Pancreas (tissue), 10 donors: Measurements from ENCODE around the gene ASIC2. TPM values are rescaled to one million over a fixed set of nuclear protein-coding genes. Genes with fewer than 3 reads are reported as not detected.

Experiments used
- ATAC-seq, 4 donors: fragments of 200-7000 bp; cut with Tn5 transposase; one replicate each; pipeline versions ENCODE4 v1.8.0 to v1.9.1; 2020; ENCODE audit warnings: mild to moderate bottlenecking in 4 of 4, moderate library complexity in 4 of 4
- DNase-seq, 6 donors: peaks; one replicate each; pipeline ENCODE4 v3.0.0-alpha.2; 2020
- FAIRE-seq: peaks from 2 replicates; lab custom pipeline; 2012; peaks lifted over from hg19 to GRCh38; lab: Jason Lieb, UNC
- H3K27ac ChIP-seq, 4 donors: fragments of 200-600 bp; sonication (generic); 1 replicate in 3 of 4; 2 replicates in 1 of 4; pipeline versions ENCODE4 v1.5.0 to v1.8.0; 2020
- H3K27me3 ChIP-seq, 4 donors: fragments of 200-600 bp; one replicate each; pipeline ENCODE4 v1.8.0; 2021
- H3K36me3 ChIP-seq, 3 donors: fragments of 200-600 bp; sonication (generic) in 1 of 3; one replicate each; pipeline versions ENCODE4 v1.5.0 to v1.8.0; 2020 to 2021
- H3K4me1 ChIP-seq, 3 donors: fragments of 200-600 bp; one replicate each; pipeline ENCODE4 v1.8.0; 2021
- H3K4me3 ChIP-seq, 4 donors: fragments of 200-600 bp; sonication (generic) in 2 of 4; one replicate each; pipeline versions ENCODE4 v1.5.0 to v1.8.0; 2020 to 2021
- H3K9me3 ChIP-seq, 4 donors: fragments of 200-600 bp; one replicate each; pipeline ENCODE4 v1.8.0; 2021
- CTCF ChIP-seq, 4 donors: fragments of 200-600 bp; sonication (generic) in 3 of 4; IDR thresholded peaks; one replicate each; pipeline versions ENCODE4 v1.5.0 to v1.8.0; 2021; ENCODE audit warnings: antibody characterized with exemption in 4 of 4
- WGBS, 2 donors: extraction: QIAGEN DNeasy Blood & Tissue Kit; methylation state at CpG; one replicate each; pipeline ENCODE4 v1.1.7; 2013; 5-methylcytosine and 5-hydroxymethylcytosine counted together
- intact Hi-C, 3 donors: fragments of 100-400 bp; cut with DNase I; formaldehyde crosslinking; loops; one replicate each; pipeline versions ENCODE4 v1.11.1 to v1.14.2; 2022
- polyA plus RNA-seq, 2 donors: library from polyadenylated mRNA; stranded (reverse); fragments of 200-250 nt; gene quantifications; one replicate each; pipeline ENCODE4 v1.2.3, GENCODE V29; 2013
- total RNA-seq, 6 donors: library from RNA; stranded (reverse); fragmentation: NEBNext Ultra II Directional in 4 of 6; extraction: Animal tissue kit (Norgen Biotek cat#: 25700) in 4 of 6; gene quantifications; one replicate each; pipeline versions ENCODE4 v1.2.1 to v1.2.4, GENCODE V29; 2021 to 2023
- donor health status: healthy with polysubstance abuse.
- donor health status: DM: no; HTN: no; CAD: no; lungs with moderate emphysema.
- donor health status: DM: no; HTN: no; CAD: no.
- donor health status: control.
- donor health status: control.
- donor health status: Bipolar disorder and iron deficiency.
- donor health status: DM: yes; HTN: yes; CAD: no.
- donor health status: DM: no; HTN: no; CAD: no.
- donor health status: DM: no; HTN: no; CAD: no.
- donor health status: DM: yes; HTN: yes; CAD: no.

The ASIC2 gene
- total and polyA plus RNA-seq, 8 donors, result 0.09 to 0.14 (median 0.09) TPM; not detected in 5

GRCh38 chr17:33015716-33016346, 277.3 kb downstream of the ASIC2 start:
- FAIRE-seq (no peak), ATAC-seq (no peak), DNase-seq (no peak)
- TF ChIP-seq CTCF (IDR thresholded peaks at IDR 0.05), result no peak
- H3K9me3 ChIP-seq, result no peaks in the 10 kb centered on the region
- WGBS, 2 donors, result 65 to 70% methylated on average over 9 of the region's 9 CpGs
- H3K27ac ChIP-seq, result no peak overlapping the region
- intact Hi-C loops, result no loop called here
- H3K27me3 ChIP-seq, result no peaks in the 10 kb centered on the region
- no peaks in the 10 kb centered on the region for H3K36me3 ChIP-seq
- no peak overlapping the region for H3K4me3 ChIP-seq
- no peaks in the 10 kb centered on the region for H3K4me1 ChIP-seq

GRCh38 chr17:33014751-33015150, 278.3 kb downstream of the ASIC2 start:
- intact Hi-C loops, result no loop called here
- 15 to 16% methylated on average over 7 of the region's 7 CpGs for WGBS, 2 donors
- ATAC-seq, result peak; percentile 56 to 83 (median 72)

GRCh38 chr17:33013596-33014375, 279.3 kb downstream of the ASIC2 start:
- no peak for TF ChIP-seq CTCF (IDR thresholded peaks at IDR 0.05)
- Histone ChIP-seq H3K27me3 (no peaks in the 10 kb centered on the region), H3K36me3 (no peaks in the 10 kb centered on the region), H3K4me3 (no peak overlapping the region), H3K9me3 (no peaks in the 10 kb centered on the region), H3K4me1 (no peaks in the 10 kb centered on the region), H3K27ac (no peak overlapping the region)
- DNase-seq (no peak), ATAC-seq (no peak), FAIRE-seq (no peak)
- intact Hi-C loops, result no loop called here
- 78 to 82% methylated on average over 18 of the region's 18 CpGs for WGBS, 2 donors

More at GRCh38 chr17:33014751-33015150, 278.3 kb downstream of the ASIC2 start:
- Histone ChIP-seq H3K4me1 (no peaks in the 10 kb centered on the region), H3K27ac (no peak overlapping the region), H3K36me3 (no peaks in the 10 kb centered on the region), H3K9me3 (no peaks in the 10 kb centered on the region), H3K27me3 (no peaks in the 10 kb centered on the region), H3K4me3 (no peak overlapping the region)
- no peak for TF ChIP-seq CTCF (IDR thresholded peaks at IDR 0.05)
- FAIRE-seq (no peak), DNase-seq (peak in 3 of 6 donors; percentile 31 to 68 (median 62))

- Histone ChIP-seq H3K4me1 (no peaks in the 10 kb centered on the region), H3K27ac (no peak overlapping the region), H3K36me3 (no peaks in the 10 kb centered on the region), H3K4me3 (no peak overlapping the region), H3K9me3 (no peaks in the 10 kb centered on the region), H3K27me3 (no peaks in the 10 kb centered on the region)
- WGBS, 2 donors, result 85% methylated on average over 8 of the region's 8 CpGs
- no peak for DNase-seq
- FAIRE-seq, result no peak
- ATAC-seq, result peak in 1 of 4 donors; percentile 29
- no peak for TF ChIP-seq CTCF (IDR thresholded peaks at IDR 0.05)
- intact Hi-C loops, result no loop called here
These were observed 280.5 kb downstream of the ASIC2 start for GRCh38 chr17:33012522-33013033.
